HG03108 (cell line): Measurements from ENCODE around the gene SRPRA.

Source experiments
- ATAC-seq: cut with Tn5 transposase; IDR thresholded peaks from one replicate; pipeline ENCODE4 v1.9.1; 2021; ENCODE audit warnings: moderate library complexity; ENCODE audit not compliant: unreplicated experiment

The SRPRA gene

GRCh38 chr11:126231725-126232459, 36.8 kb downstream of the SRPRA start:
- no peak for ATAC-seq

- ATAC-seq, result no peak
These were observed 38.7 kb downstream of the SRPRA start for GRCh38 chr11:126229858-126230540.

- no peak for ATAC-seq
These were observed 42.2 kb downstream of the SRPRA start for GRCh38 chr11:126226334-126227084.

GRCh38 chr11:126225295-126225665, 43.4 kb downstream of the SRPRA start:
- no peak for ATAC-seq

- ATAC-seq, result no peak
These were observed 43.9 kb downstream of the SRPRA start for GRCh38 chr11:126224647-126225294.

- ATAC-seq, result no peak
These were observed 49.1 kb downstream of the SRPRA start for GRCh38 chr11:126219547-126219946.

- ATAC-seq, result no peak
These were observed 51.2 kb downstream of the SRPRA start for GRCh38 chr11:126217491-126217890.

GRCh38 chr11:126216526-126217305, 52.0 kb downstream of the SRPRA start:
- ATAC-seq, result no peak

GRCh38 chr11:126214841-126215240, 53.9 kb downstream of the SRPRA start:
- ATAC-seq, result no peak

GRCh38 chr11:126214441-126214840, 54.3 kb downstream of the SRPRA start:
- no peak for ATAC-seq
